GM21528 (cell line): ENCODE results near the gene PID1.

Experiments
- ATAC-seq: cut with Tn5 transposase; IDR thresholded peaks from one replicate; pipeline ENCODE4 v1.9.1; 2021; ENCODE audit warnings: mild to moderate bottlenecking, moderate library complexity; ENCODE audit not compliant: unreplicated experiment, low FRiP score

PID1 gene, protein sequence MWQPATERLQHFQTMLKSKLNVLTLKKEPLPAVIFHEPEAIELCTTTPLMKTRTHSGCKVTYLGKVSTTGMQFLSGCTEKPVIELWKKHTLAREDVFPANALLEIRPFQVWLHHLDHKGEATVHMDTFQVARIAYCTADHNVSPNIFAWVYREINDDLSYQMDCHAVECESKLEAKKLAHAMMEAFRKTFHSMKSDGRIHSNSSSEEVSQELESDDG

DNA sequence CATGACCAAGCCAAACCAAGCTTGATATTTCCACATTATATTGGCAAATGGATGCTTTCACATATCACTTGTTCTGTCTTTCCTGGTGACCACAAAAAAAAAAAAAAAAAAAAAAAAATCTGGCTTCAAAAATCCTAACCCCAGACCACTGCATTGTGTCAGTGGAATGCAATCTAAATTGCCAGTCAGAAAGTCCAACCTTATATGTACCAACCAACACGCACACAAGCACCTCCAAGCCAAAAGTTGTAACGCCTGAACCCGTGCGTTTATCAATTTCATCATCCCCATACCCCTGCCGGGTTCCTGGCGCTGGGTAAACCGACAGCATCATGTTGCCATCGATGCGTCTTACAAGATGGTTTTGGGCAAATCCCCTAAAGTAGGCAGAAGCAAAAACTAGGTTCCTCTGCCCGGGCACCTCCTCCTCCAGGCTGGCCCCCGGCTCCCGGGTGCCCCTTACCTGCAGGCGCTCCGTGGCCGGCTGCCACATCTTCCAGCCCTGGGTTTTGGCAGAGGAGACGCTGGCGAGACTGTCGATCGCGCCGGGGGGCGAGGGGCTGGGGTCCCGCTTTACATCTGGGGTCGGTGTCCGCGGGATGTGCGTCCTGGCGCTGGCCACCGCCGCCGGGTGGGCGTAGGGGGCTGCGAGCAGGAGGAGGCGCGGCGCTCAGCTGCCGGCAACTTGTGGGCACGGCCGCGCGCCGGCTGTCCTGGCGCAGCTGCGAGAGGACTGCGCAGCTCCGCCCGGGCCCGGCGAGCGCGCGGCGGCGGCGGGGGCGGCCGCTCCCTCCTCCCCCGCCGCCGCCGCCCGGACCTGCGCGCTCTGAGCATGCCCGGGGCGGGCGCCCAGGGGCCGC, at the start of gene PID1:
Gene PID1 (minus strand): TSS at position 737 of the 860 bp plus-strand sequence. CDS start 244 bp downstream, at position 493.
- no peak for ATAC-seq

DNA sequence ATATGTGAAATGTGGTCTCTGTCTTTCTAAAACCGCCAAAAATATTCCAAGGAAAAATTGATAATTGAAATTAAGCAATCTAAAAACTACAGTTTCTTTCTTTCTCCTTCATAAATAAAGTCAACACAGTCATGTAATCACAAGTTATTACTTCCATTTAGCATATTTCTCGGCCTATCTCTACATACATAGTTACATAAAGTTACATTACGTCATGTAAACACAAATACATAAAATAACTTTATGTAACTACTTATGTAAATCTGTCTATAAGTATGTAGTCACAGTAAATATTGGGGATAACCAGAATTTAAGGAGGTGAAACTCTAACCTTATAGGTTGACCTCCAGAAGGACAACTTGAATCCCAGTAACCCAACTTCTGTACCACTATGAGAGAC, 48.5 kb upstream of the PID1 start:
- no peak for ATAC-seq

DNA sequence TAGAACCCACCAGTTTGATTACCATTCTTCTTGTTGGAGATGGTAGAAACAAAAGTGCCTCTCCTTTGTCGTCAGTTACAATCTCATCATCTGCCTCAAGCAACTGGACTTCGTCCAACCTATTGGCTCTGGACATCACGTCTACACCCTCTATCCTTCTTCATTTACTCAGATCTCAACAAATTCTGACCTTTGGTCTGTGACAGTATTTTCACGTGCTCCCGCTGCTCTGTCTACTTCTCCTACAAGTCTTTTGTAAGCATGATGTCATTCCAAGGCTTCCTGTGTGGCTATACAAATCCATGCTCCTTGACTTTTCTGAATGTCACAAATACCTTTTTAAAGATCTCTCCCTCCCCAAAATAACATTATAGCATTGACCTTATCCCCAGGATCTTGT, 43.0 kb upstream of the PID1 start:
- no peak for ATAC-seq

GRCh38 chr2:229313591-229313990, 42.5 kb upstream of the PID1 start:
- no peak for ATAC-seq

GRCh38 chr2:229301237-229301636, 30.1 kb upstream of the PID1 start:
- ATAC-seq: no peak

DNA sequence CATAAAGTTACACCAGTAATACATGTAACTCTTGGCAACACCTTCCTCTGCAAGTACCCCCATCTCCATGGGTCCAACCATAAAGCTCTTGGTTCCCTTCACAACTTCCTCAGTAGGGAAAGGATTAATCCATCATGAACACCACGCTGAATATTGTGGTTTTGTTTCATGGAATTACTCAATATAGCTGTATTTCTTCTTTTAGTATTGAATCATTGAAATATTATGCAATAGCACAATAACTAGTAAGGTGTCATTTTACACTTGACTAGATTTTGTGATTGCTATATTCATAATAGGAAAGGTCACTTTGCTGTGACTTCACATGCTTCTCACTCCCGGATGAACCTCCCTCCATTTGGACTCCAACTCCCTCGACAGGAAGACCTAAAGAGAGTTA, 29.7 kb upstream of the PID1 start:
- ATAC-seq: no peak

GRCh38 chr2:229300371-229300770, 29.3 kb upstream of the PID1 start:
- ATAC-seq: no peak

- no peak for ATAC-seq
These were observed 26.2 kb upstream of the PID1 start for GRCh38 chr2:229297247-229297646.

- ATAC-seq: no peak
These were observed 25.4 kb upstream of the PID1 start for GRCh38 chr2:229296536-229296935.

- no peak for ATAC-seq
These were observed 24.9 kb upstream of the PID1 start for GRCh38 chr2:229296016-229296415.

DNA sequence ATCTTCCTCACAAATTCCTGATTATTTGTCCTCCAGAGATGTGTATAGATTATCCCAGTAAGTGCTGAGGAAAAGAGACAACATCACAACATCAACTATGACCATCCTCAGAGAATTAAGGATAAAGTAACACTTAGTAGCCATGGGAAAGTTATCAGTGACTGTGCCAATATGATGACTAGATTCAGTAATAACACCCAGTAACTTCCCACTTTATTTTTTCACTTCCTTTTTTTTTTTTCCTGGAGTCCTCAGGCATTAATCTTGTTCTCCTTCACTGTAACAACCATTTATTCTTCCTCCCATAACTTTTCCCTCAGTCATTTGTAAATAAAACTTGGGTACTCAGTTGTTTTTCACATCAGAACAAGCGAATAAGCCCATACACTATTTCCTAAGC, 16.7 kb upstream of the PID1 start:
- no peak for ATAC-seq

- ATAC-seq: no peak
These were observed 11.9 kb upstream of the PID1 start for GRCh38 chr2:229282758-229283546.

DNA sequence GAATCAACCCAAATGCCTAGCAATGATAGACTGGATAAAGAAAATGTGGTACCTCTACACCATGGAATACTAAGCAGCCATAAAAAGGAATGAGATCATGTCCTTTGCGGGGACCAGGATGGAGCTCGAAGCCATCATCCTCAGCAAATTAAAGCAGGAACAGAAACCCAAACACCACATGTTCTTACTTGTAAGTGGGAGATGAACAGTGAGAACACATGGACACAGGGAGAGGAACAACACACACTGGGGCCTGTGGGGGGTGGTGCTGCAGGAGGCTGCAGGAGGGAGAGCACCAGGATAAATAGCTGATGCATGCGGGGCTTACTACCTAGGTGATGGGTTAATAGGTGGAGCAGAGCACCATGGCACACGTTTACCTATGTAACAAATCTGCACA, 8.4 kb upstream of the PID1 start:
- ATAC-seq: no peak

- ATAC-seq: no peak
These were observed 4.4 kb upstream of the PID1 start for GRCh38 chr2:229275506-229275905.

DNA sequence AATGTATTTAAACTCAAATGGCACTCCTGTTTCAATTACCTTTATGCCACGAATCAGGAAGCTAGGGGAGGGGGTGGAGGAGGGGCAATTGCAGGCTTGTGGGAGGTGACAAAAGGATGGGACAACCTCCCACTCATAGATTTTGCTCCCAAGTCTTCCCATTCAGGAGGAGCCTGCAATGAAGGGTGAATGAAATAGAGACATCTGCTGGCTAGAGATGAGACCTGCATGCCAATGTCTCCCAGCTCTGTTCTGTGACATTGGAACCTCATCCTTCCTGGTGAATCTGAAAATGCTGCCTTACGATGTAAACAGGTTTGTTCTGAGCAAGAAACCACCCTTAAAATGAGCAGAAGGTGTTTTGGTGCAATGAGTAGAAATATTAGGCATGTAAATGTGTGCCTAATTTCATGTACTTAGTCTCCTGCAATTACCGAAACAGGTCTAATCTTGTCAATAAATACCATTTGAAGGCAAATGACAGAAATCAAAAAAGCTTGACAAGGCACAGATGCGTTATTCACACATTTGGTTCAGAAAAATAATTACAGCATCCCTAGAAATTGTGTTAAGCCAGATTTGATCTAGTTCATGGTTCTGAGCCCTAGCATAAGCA, 2.7 kb upstream of the PID1 start:
- peak; percentile 76 for ATAC-seq

DNA sequence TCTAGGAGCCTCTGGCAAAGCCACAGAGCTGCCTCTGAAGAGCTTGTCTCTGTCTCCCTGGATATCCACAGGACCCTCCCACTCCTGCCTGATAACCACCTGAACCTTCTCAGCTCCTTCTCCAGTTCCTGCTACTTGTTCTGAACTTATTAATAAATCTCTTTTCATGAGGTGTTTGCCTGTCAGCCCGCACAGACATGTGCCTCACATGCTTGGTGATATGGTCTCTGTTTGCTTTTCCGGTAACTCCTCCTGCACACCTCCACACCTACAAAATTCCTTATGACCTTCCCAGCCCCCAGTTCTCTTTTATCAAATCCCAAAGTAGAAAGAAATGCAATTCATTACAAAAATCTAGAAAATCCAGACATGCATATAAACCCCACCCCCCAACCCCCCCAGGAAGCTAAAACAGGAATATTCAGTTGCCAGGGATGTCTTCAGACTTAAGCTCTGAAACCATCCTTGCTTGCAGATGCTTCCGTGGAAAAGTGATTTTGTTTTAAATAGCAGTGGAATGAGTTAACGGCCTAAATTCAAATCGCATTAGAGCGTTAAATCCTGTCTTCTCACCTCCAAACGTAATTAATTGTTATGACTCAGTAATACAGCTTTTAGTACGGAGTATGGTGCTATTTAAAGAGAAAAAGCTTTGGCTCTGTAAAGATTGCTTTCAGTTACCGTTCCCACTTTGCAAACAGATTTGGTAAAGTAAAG, 2.1 kb upstream of the PID1 start:
- ATAC-seq: no peak

GRCh38 chr2:229269941-229270340, 1.1 kb downstream of the PID1 start:
- ATAC-seq: no peak

DNA sequence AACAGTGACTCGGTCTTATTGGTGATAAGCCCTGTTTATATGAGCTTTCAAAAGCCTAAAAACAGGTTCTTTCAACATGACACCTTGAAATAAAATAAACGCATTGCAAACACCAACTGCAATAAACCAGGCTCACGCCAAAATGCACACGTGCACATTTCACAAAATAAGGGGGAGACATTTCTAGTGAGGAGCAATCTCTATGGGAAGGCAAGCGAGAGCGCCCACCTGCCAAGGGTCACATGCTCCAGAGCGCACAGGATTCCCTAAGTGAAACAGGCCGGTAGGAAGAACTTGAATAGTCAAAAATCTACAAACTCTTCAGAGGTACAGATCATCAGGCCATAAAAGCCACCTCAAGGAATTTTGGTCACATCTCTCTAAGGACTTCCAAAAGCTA, 1.9 kb downstream of the PID1 start:
- ATAC-seq: no peak

DNA sequence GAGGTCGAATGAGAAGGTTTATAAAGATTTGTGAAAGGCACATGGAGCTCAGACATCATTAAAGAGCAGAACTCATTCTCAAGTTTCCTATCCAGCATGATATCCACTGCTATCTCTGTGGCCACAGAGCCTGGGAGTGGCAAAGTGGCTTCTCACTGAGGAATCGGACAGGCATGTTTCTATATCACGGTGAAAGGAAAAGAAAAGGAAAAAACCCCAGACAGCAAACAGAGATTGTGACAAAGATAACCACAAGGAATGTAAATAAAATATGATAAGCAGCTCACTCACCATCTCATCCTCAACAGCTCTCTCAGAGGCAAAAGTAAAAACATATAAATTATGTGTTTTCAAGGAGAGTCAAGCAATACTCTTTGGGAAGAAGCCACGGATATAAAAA, 2.5 kb downstream of the PID1 start:
- no peak for ATAC-seq

DNA sequence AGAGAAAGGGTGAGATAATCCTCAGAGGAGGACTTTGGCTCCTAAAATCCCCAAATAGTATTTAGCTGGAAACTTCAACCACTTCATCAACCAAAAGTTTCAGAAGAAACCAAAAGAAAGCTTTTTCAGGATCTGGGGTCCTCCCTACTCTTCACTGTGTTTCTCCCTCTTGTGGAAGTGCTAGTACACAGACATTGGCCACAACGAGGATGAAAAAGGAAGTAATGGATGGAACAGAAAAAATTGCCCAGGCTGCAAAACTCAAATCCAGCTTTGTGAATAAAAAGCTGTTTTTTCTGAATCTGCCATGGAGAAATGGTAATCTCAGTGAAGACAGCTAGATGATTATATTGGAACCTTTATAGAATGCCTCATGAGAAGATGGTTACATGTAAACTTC, 4.0 kb downstream of the PID1 start:
- no peak for ATAC-seq
